Dermis microvascular lymphatic vessel endothelial cell (primary cell): ENCODE data around the gene AMPD2. TPM values are rescaled to one million over a fixed set of nuclear protein-coding genes. Genes with fewer than 3 reads are reported as not detected.

ENCODE experiments used
- DNase-seq, 2 donors: peaks; one replicate each; pipeline versions ENCODE4 v3.0.0 to v3.0.0-alpha.2; 2010; ENCODE audit warnings: low read depth in 2 of 2
- total RNA-seq: library from RNA; depleted of rRNA; stranded (reverse); fragments of >200 nt; gene quantifications from 2 replicates; pipeline ENCODE4 v1.2.1, GENCODE V29; 2014

Gene AMPD2
- total RNA-seq, result 24.3 and 37.2 TPM in 2 replicates

- peak in 1 of 2 donors; percentile 72 for DNase-seq
These were observed at the start of gene AMPD2, which contains the start of gene GNAT2 for GRCh38 chr1:109619576-109620400. Gene AMPD2, plus strand, starts transcription at chr1:109619837. Its CDS starts 1,339 bp downstream, at chr1:109621176. Gene GNAT2, minus strand, starts transcription at chr1:109619616. Its CDS starts 6,746 bp downstream, at chr1:109612870.

DNA sequence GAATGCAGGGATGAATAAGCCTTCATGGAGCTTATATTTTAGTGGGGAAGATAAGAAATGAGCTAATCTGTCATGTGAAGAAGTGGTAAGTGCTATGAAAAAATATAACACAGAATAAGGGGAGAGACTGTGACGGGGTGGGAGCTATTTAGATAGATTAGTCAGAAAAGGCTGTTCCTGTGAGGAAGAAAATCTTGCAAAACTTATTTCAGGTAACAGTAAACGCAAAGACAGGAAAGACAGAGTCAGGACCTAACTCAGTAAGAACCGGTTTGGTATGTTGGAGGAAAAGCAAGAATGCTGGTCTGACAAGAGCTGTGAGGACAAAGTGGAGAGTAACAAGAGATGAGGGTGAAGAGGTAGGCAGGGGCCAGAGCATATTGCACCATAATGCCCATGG, 49.2 kb upstream of the AMPD2 start:
- DNase-seq, result peak in 1 of 2 donors; percentile 11

DNA sequence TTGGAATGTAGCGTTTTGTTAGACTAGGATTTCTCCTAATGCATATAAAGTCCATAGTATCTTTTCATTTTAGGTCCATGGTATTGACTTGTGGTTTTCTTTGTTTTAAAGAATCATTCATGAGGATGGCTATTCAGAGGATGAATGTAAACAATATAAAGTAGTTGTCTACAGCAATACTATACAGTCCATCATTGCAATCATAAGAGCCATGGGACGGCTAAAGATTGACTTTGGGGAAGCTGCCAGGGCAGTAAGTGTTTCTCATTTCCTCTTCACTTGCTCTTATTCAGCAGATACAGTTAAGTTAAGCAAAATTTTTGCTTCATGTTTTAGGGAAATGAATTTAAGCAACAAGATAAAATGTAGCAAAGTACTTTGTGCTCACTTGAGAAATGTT, 45.9 kb upstream of the AMPD2 start:
- DNase-seq, result no peak

- DNase-seq, result no peak
These were observed 40.6 kb upstream of the AMPD2 start for GRCh38 chr1:109578947-109579443.

DNA sequence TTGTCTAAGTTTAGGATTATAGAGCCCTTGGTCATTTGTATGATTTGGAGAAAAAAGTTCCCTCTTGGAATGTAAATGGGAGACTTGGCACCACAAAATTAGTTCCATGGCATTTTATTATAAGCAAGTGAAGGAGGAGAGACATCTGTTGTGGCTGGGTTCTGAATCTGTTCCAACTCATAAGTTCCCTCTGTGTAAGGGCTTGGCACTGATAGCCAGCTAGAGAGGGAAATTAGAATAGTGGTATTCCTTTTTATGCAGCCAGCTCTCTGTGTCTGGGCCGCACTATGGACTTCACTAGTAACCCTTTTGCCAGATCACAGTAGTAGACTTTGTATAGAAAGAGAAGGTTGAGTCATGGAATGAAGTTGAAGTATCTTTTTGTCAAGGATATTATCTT, 40.1 kb upstream of the AMPD2 start:
- no peak for DNase-seq

GRCh38 chr1:109582021-109582420, 37.6 kb upstream of the AMPD2 start:
- DNase-seq, result no peak

DNA sequence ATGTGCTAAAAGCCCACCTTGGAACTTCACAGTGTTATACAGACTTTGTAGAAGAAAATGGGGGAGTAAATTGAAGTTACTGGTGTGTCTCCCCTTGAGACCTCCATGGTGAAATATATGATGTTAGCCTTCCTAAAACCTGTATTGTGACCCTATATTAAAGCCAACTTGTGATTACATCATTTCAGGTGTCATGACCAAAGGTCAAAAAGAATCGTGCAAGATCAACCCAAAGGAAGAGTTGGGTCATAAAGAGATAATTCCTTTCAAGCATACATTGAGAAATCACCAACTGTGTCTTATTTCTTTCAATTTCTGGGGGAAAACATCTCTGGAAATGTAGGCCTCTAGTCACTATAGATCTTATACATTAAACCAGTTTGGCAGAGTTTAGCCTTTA, 34.9 kb upstream of the AMPD2 start:
- DNase-seq, result no peak

GRCh38 chr1:109586055-109586454, 33.6 kb upstream of the AMPD2 start:
- DNase-seq, result no peak

GRCh38 chr1:109589177-109589576, 30.5 kb upstream of the AMPD2 start:
- no peak for DNase-seq

DNA sequence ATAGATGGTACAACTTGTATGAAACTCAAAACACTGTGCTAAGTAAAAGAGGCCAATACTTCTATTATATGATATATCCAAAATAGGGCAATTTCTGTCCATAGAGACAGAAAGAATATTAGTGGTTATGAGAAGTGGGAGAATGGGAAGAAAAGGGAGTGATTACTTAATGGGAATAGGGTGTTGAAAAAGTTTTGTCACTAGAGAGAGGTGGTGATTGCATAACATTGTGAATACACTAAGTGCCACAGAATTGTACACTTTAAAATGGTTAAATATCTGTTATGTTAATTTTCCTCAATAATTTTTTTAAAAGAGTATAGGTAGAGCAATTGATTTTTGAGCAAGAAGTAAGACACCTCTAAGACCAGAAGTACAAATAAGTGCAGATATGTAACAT, 30.0 kb upstream of the AMPD2 start:
- DNase-seq, result no peak

GRCh38 chr1:109592916-109593315, 26.7 kb upstream of the AMPD2 start:
- no peak for DNase-seq

DNA sequence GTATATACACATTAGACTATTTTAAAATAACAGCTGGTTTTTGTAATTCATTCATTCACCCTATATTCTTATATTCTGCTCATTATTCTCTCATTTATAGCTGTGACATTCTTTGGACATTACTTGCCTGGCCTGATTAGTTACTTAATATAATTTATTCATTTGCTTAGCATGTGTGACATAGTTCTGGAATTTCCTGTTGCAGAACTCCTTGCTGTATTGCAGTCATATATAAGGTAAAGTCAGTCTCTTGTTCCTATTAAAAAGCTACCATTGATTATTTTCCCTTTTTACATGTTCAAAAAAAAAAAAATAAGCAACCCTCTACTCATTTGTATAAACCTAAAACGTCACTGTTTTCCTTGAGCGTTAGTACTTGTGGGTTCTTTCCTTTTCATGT, 24.1 kb upstream of the AMPD2 start:
- peak in 1 of 2 donors; percentile 34 for DNase-seq

DNA sequence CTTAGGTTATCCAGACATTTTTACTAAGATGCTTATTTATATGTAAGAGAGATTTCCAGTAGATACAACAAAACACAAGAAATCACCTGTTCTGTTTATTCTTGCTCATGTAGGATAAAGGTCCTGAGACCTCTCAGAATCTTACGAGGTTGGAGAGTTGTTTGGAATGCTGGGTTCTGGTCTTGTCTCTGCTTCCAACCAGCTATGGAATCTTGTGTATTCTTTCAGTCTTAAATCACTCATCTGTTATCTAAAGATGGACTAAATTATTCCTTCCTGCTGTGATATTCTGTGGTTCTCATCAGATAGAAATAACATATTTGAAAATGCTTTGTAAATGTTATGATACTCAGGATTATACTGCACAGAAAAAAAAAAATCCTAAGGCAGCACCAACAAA, 21.5 kb upstream of the AMPD2 start:
- no peak for DNase-seq

DNA sequence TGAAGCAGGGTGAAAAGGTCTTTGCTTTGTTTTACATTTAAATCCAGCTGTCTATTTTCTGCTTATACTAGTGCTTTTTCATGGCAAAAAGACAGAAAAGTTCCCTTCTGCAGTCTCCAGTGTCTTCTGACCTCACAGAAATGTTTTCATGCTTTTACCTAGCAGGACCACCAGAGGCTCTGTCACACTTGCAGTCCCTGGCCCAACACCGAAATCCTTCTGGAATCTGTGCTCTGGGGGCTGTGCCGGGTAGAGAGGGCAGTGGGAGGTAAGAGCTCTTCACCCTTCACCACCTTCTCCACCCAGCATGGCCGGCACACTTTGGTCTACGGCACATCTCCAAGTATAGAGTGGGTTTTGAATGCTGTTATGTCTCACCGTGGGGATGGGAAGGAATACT, 21.0 kb upstream of the AMPD2 start:
- DNase-seq, result no peak

DNA sequence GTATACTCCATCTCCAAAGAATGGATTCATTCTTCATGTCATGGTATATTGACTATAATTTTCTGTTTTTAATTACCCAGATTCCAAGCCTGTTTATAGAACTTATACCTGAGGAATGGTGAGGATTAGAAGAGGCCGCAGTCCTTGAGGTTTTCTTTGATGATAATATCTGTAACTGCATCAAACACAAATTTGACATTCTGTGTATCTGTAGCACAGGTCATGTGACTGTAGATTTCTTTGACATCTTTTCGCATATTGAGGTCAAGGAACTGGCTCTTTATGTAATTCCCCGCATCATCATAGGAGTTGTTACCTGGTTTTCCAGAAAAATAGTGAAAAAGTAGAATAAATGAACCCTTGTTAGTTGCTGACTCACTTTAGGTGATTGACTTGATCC, 16.4 kb upstream of the AMPD2 start:
- no peak for DNase-seq

GRCh38 chr1:109605381-109605780, 14.3 kb upstream of the AMPD2 start:
- no peak for DNase-seq

GRCh38 chr1:109609881-109610280, 9.8 kb upstream of the AMPD2 start:
- no peak for DNase-seq

DNA sequence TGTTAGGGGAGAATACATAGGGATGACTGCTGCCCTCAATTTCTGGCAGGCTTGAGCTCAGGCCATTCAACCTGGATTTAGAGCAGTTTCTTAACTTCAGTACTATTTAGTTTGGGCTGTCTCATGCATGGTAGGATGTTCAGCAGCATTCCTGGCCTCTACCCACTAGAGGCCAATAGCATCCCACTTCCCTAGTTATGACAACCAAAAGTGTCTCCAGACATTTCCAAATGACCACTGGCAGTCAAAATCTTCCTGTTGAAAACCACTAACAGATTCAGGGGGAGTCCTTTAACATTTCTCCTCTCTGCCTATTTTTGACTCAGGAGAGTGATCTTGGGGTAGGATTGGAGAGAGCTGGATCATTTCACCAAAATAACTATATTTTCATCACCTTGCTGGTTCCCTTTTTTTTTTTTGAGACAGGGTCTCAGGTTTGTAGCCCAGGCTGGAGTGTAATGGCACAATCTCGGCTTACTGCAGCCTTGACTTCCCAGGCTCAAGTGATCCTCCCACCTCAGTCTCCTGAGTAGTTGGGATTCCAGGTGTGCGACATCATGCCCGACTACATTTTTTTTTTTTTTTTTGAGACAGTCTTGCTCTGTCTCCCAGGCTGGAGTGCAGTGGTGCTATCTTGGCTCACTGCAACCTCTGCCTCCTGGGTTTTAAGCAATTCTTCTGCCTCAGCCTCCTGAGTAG, 8.9 kb upstream of the AMPD2 start:
- no peak for DNase-seq

DNA sequence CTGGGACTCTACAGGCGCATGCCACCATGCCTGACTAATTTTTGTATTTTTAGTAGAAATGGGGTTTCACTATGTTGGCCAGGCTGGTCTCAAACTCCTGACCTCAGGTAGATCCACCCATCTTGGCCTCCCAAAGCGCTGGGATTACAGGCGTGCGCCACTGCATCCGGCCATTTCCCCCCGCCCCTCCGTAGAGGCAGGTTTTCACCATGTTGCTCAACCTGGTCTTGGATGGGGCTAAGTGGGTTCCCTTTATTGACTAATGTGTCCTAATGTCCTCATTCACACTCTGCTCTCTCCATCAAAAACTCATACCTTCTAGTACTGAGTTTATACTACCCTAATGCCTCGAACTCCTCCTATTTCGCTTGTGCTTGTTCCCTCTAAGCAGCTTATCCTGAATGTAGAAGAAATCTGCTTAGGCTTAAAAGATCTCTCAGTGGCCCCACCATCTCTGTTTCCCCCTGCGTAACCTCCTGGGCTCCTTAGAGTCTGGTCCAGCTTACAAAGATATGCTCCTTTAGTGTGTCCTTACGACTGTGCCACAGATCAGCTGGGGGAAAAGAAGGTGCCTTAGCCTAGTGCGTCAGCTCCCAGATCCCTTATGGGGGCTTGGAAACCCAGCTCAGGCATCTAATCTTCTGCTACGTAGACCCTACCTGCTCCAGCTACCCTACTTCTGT, 8.2 kb upstream of the AMPD2 start:
- no peak for DNase-seq

GRCh38 chr1:109613361-109614147, 6.1 kb upstream of the AMPD2 start:
- DNase-seq, result peak in 1 of 2 donors; percentile 55

- DNase-seq, result peak; percentile 88 to 89
These were observed 3.8 kb upstream of the AMPD2 start for GRCh38 chr1:109615879-109616278.
